ENCODE data around the gene HOXA11. TPM values are rescaled to one million over a fixed set of nuclear protein-coding genes. Genes with fewer than 3 reads are reported as not detected.

Gene HOXA11
- total RNA-seq, 1 experiment from 2014 or later, result 5.9 TPM

- no peaks in the 10 kb centered on the region for H3K9me3 ChIP-seq (replicated peaks)
- no peaks in the 10 kb centered on the region for H3K27me3 ChIP-seq (replicated peaks)
- no peak overlapping the region for H3K4me3 ChIP-seq
- H3K36me3 ChIP-seq, result peaks cover 12% of the 10 kb centered on the region
- H3K4me1 ChIP-seq (replicated peaks), result peaks cover 53% of the 10 kb centered on the region
- H3K27ac ChIP-seq, result no peak overlapping the region
- DNase-seq (ENCODE audit: low read depth in 1 of 2, low spot score in 2 of 2), result peak in 1 of 2 experiments; percentile 37
These were observed 39.7 kb downstream of the HOXA11 start for GRCh38 chr7:27145165-27145913.

GRCh38 chr7:27144781-27145164 lies 40.3 kb downstream of the HOXA11 start:
- no peak overlapping the region for H3K4me3 ChIP-seq
- no peaks in the 10 kb centered on the region for H3K27me3 ChIP-seq (replicated peaks)
- no peak overlapping the region for H3K27ac ChIP-seq
- DNase-seq (ENCODE audit: low read depth in 1 of 2, low spot score in 2 of 2), result peak in 1 of 2 experiments; percentile 41
- peaks cover 51% of the 10 kb centered on the region for H3K4me1 ChIP-seq (replicated peaks)
- H3K36me3 ChIP-seq, result peaks cover 12% of the 10 kb centered on the region
- no peaks in the 10 kb centered on the region for H3K9me3 ChIP-seq (replicated peaks)

GRCh38 chr7:27143950-27144780 lies 40.9 kb downstream of the HOXA11 start:
- Histone ChIP-seq H3K4me3 (peak overlapping the region; percentile 48), H3K36me3 (peaks cover 12% of the 10 kb centered on the region), H3K4me1 (replicated peaks) (peaks cover 53% of the 10 kb centered on the region), H3K27me3 (replicated peaks) (no peaks in the 10 kb centered on the region), H3K9me3 (replicated peaks) (no peaks in the 10 kb centered on the region), H3K27ac (no peak overlapping the region)
- DNase-seq (ENCODE audit: low read depth in 1 of 2, low spot score in 2 of 2), result peak in 1 of 2 experiments; percentile 25

- DNase-seq (ENCODE audit: low read depth in 1 of 2, low spot score in 2 of 2), result peak; percentile 76 to 77
- peak within 1 kb of the TSS; percentile 4; the same call in 1 of the 2 replicates for H3K27ac ChIP-seq
- H3K9me3 ChIP-seq (replicated peaks), result no peaks in the 10 kb centered on the region
- H3K4me1 ChIP-seq (replicated peaks), result peaks cover 44% of the 10 kb centered on the region
- peak within 1 kb of the TSS; percentile 48 for H3K4me3 ChIP-seq
- H3K27me3 ChIP-seq (replicated peaks), result no peaks in the 10 kb centered on the region
- H3K36me3 ChIP-seq, result peaks cover 12% of the 10 kb centered on the region
These were observed 41.7 kb downstream of the HOXA11 start, which contains the start of gene HOXA5 for GRCh38 chr7:27143023-27143949. Gene HOXA5, minus strand, starts transcription at chr7:27143681. Its CDS starts 74 bp downstream, at chr7:27143607.

GRCh38 chr7:27142580-27143022 lies 42.4 kb downstream of the HOXA11 start:
- no peaks in the 10 kb centered on the region for H3K9me3 ChIP-seq (replicated peaks)
- no peaks in the 10 kb centered on the region for H3K27me3 ChIP-seq (replicated peaks)
- peaks cover 40% of the 10 kb centered on the region for H3K4me1 ChIP-seq (replicated peaks)
- peak overlapping the region; percentile 4; the same call in 1 of the 2 replicates for H3K27ac ChIP-seq
- peaks cover 12% of the 10 kb centered on the region for H3K36me3 ChIP-seq
- H3K4me3 ChIP-seq, result peak overlapping the region; percentile 48
- DNase-seq (ENCODE audit: low read depth in 1 of 2, low spot score in 2 of 2), result peak in 1 of 2 experiments; percentile 50

- Histone ChIP-seq H3K27me3 (replicated peaks) (no peaks in the 10 kb centered on the region), H3K27ac (peak overlapping the region; percentile 4; the same call in 1 of the 2 replicates), H3K4me3 (peak overlapping the region; percentile 48), H3K9me3 (replicated peaks) (no peaks in the 10 kb centered on the region), H3K4me1 (replicated peaks) (peaks cover 34% of the 10 kb centered on the region), H3K36me3 (peaks cover 12% of the 10 kb centered on the region)
- peak in 1 of 2 experiments; percentile 50 for DNase-seq (ENCODE audit: low read depth in 1 of 2, low spot score in 2 of 2)
These were observed 43.0 kb downstream of the HOXA11 start for GRCh38 chr7:27141923-27142579.

- H3K27ac ChIP-seq, result no peak overlapping the region
- peaks cover 33% of the 10 kb centered on the region for H3K4me1 ChIP-seq (replicated peaks)
- no peak overlapping the region for H3K4me3 ChIP-seq
- H3K27me3 ChIP-seq (replicated peaks), result no peaks in the 10 kb centered on the region
- DNase-seq (ENCODE audit: low read depth in 1 of 2, low spot score in 2 of 2), result no peak
- peaks cover 12% of the 10 kb centered on the region for H3K36me3 ChIP-seq
- H3K9me3 ChIP-seq (replicated peaks), result no peaks in the 10 kb centered on the region
These were observed 43.7 kb downstream of the HOXA11 start for GRCh38 chr7:27141137-27141922.

GRCh38 chr7:27140126-27140857 lies 44.7 kb downstream of the HOXA11 start:
- Histone ChIP-seq H3K4me3 (no peak overlapping the region), H3K27ac (no peak overlapping the region), H3K36me3 (peaks cover 12% of the 10 kb centered on the region), H3K4me1 (replicated peaks) (peaks cover 43% of the 10 kb centered on the region), H3K9me3 (replicated peaks) (no peaks in the 10 kb centered on the region), H3K27me3 (replicated peaks) (no peaks in the 10 kb centered on the region)
- DNase-seq (ENCODE audit: low read depth in 1 of 2, low spot score in 2 of 2), result peak in 1 of 2 experiments; percentile 28

GRCh38 chr7:27139334-27140125 lies 45.5 kb downstream of the HOXA11 start:
- H3K27me3 ChIP-seq (replicated peaks), result no peaks in the 10 kb centered on the region
- peak overlapping the region; percentile 5; the same call in 1 of the 2 replicates for H3K27ac ChIP-seq
- DNase-seq (ENCODE audit: low read depth in 1 of 2, low spot score in 2 of 2), result peak in 1 of 2 experiments; percentile 45
- H3K4me3 ChIP-seq, result no peak overlapping the region
- peaks cover 51% of the 10 kb centered on the region for H3K4me1 ChIP-seq (replicated peaks)
- H3K9me3 ChIP-seq (replicated peaks), result no peaks in the 10 kb centered on the region
- H3K36me3 ChIP-seq, result peaks cover 12% of the 10 kb centered on the region

- H3K4me3 ChIP-seq, result no peak overlapping the region
These were observed 46.1 kb downstream of the HOXA11 start for GRCh38 chr7:27138985-27139333.

GRCh38 chr7:27138472-27138871 lies 46.6 kb downstream of the HOXA11 start:
- Histone ChIP-seq H3K4me3 (no peak overlapping the region), H3K27me3 (replicated peaks) (no peaks in the 10 kb centered on the region), H3K9me3 (replicated peaks) (no peaks in the 10 kb centered on the region), H3K27ac (no peak overlapping the region), H3K4me1 (replicated peaks) (peaks cover 53% of the 10 kb centered on the region), H3K36me3 (peaks cover 8% of the 10 kb centered on the region)
- peak in 1 of 2 experiments; percentile 16 for DNase-seq (ENCODE audit: low read depth in 1 of 2, low spot score in 2 of 2)

More at GRCh38 chr7:27138985-27139333, 46.1 kb downstream of the HOXA11 start:
- Histone ChIP-seq H3K4me1 (replicated peaks) (peaks cover 52% of the 10 kb centered on the region), H3K9me3 (replicated peaks) (no peaks in the 10 kb centered on the region), H3K36me3 (peaks cover 9% of the 10 kb centered on the region), H3K27me3 (replicated peaks) (no peaks in the 10 kb centered on the region), H3K27ac (peak overlapping the region; percentile 5; the same call in 1 of the 2 replicates)
- no peak for DNase-seq (ENCODE audit: low read depth in 1 of 2, low spot score in 2 of 2)

Data from SJSA1 (cell line).